K562 (cell line): ENCODE data around the gene PCNX4. TPM values are rescaled to one million over a fixed set of nuclear protein-coding genes. Genes with fewer than 3 reads are reported as not detected.

ENCODE experiments used
- ATAC-seq: fragments of 200-7000 bp; cut with Tn5 transposase; 3 replicates; pipeline ENCODE4 v1.9.1; 2020; ENCODE audit warnings: moderate library complexity
- BruUV-seq: library from RNA; stranded (reverse); fragments of 400-500 nt; replicated peaks from 2 replicates; lab custom pipeline; 2021; lab: Mats Ljungman, UMichigan
- CTCF ChIA-PET: fragments of 300-600 bp; formaldehyde crosslinking; extraction: SDS; loops from one replicate; lab custom pipeline; 2021; ENCODE audit warnings: low intra/inter-chr PET ratio; lab: Yijun Ruan, JAX
- POLR2A ChIA-PET: fragments of 300-600, 350-650 bp; sonication (Branson Sonifier 250); formaldehyde crosslinking; extraction: SDS; loops from one replicate; lab custom pipeline; 2021; ENCODE audit warnings: antibody characterized with exemption, inconsistent platforms; lab: Yijun Ruan, JAX
- DNase-seq, 4 experiments: peaks; one replicate each; pipeline versions ENCODE4 v3.0.0 to v3.0.0-alpha.2; 2011 to 2018; ENCODE audit warnings: low spot score in 3 of 4, mixed read lengths in 3 of 4; ENCODE audit errors: extremely low read depth in 1 of 4
- FAIRE-seq: peaks from 2 replicates; lab custom pipeline; 2011; peaks lifted over from hg19 to GRCh38; lab: Jason Lieb, UNC
- H2AFZ ChIP-seq: 2 replicates; pipeline ENCODE4 v1.6.0; 2011; ENCODE audit warnings: low read depth, low read length, control low read depth, inconsistent platforms
- H3K27ac ChIP-seq: fragments of 200-600 bp; 3 replicates; pipeline ENCODE4 v1.8.0; 2011; ENCODE audit warnings: low read depth, mild to moderate bottlenecking, control low read depth, inconsistent platforms, low read length, moderate library complexity, mixed read lengths; ENCODE audit errors: extremely low read depth
- H3K27me3 ChIP-seq, 2 experiments: fragments of 300-600 bp in 1 of 2; 2 replicates in 1 of 2; 3 replicates in 1 of 2; pipeline versions ENCODE4 v1.6.0 to v1.8.0; 2011; ENCODE audit warnings: inconsistent platforms in 2 of 2, low read length in 2 of 2, mild to moderate bottlenecking in 1 of 2, mixed read lengths in 1 of 2, moderate library complexity in 1 of 2; ENCODE audit not compliant: control insufficient read depth in 2 of 2, insufficient read depth in 2 of 2
- H3K36me3 ChIP-seq: fragments of 300-600 bp; 3 replicates; pipeline ENCODE4 v1.8.0; 2011; ENCODE audit warnings: mild to moderate bottlenecking, low read length, inconsistent platforms; ENCODE audit not compliant: control insufficient read depth, insufficient read depth
- H3K4me1 ChIP-seq, 2 experiments: fragments of 200-600 bp in 1 of 2; replicated peaks in 1 of 2; 2 replicates in 1 of 2; 3 replicates in 1 of 2; pipeline versions ENCODE4 v1.5.1 to v1.8.0; 2011; ENCODE audit warnings: inconsistent platforms in 2 of 2, low read length in 2 of 2, mild to moderate bottlenecking in 1 of 2, mixed read lengths in 1 of 2, moderate library complexity in 1 of 2; ENCODE audit not compliant: control insufficient read depth in 2 of 2, insufficient read depth in 2 of 2
- H3K4me2 ChIP-seq: 2 replicates; pipeline ENCODE4 v1.6.1; 2011; ENCODE audit warnings: low read length, control low read depth, inconsistent platforms, mixed read lengths; ENCODE audit not compliant: insufficient read depth
- H3K4me3 ChIP-seq: fragments of 200-600 bp; sonication (generic), shearing (Covaris generic); 2 replicates; pipeline ENCODE4 v1.5.1; 2016; ENCODE audit warnings: control low read depth, inconsistent platforms
- H3K79me2 ChIP-seq: fragments of 200-600 bp; 3 replicates; pipeline ENCODE4 v1.8.0; 2011; ENCODE audit warnings: low read length, inconsistent platforms; ENCODE audit not compliant: control insufficient read depth, insufficient read depth
- H3K9ac ChIP-seq, 2 experiments: 2 replicates each; pipeline versions ENCODE4 v1.6.0 to v1.6.1; 2011; ENCODE audit warnings: low read depth in 2 of 2, low read length in 2 of 2, control low read depth in 1 of 2, inconsistent platforms in 1 of 2, mild to moderate bottlenecking in 1 of 2, mixed read lengths in 1 of 2; ENCODE audit not compliant: insufficient read depth in 1 of 2
- H3K9me1 ChIP-seq: one replicate; pipeline ENCODE4 v1.6.0; 2011; ENCODE audit warnings: inconsistent platforms, mild to moderate bottlenecking, low read length, moderate library complexity; ENCODE audit not compliant: control insufficient read depth, insufficient read depth
- H3K9me3 ChIP-seq: replicated peaks from 2 replicates; pipeline ENCODE4 v1.5.1; 2011; ENCODE audit warnings: low read depth, low read length, inconsistent platforms; ENCODE audit not compliant: control insufficient read depth, insufficient read depth
- H4K20me1 ChIP-seq: replicated peaks from 2 replicates; pipeline ENCODE4 v1.6.1; 2011; ENCODE audit warnings: low read length, inconsistent platforms, mixed read lengths; ENCODE audit not compliant: control insufficient read depth, insufficient read depth
- FOXK1 ChIP-seq: sonication (generic); formaldehyde crosslinking; IDR thresholded peaks from 2 replicates; pipeline ENCODE4 v1.8.0; 2022; ENCODE audit warnings: missing genetic modification reagents, mild to moderate bottlenecking, borderline replicate concordance
- GABPA ChIP-seq: fragments of 200-800 bp; sonication (Bioruptor generic); conservative IDR thresholded peaks from 2 replicates; pipeline ENCODE4 v1.6.1; 2016; ENCODE audit warnings: low read depth, missing genetic modification characterization, missing compliant biosample characterization
- HDAC2 ChIP-seq: fragments of 450-650 bp; IDR thresholded peaks from 2 replicates; pipeline ENCODE4 v1.6.1; 2016; ENCODE audit warnings: mild to moderate bottlenecking
- MAZ ChIP-seq, 2 experiments: fragments of 450-650 bp in 1 of 2; sonication (generic) in 1 of 2; formaldehyde crosslinking; IDR thresholded peaks in 1 of 2; conservative IDR thresholded peaks in 1 of 2; 2 replicates each; pipeline versions ENCODE4 v1.4.0 to v1.5.0; 2020; ENCODE audit warnings: mild to moderate bottlenecking in 1 of 2, missing genetic modification reagents in 1 of 2
- STAT5B ChIP-seq: fragments of 250-450 bp; sonication (Bioruptor Pico); IDR thresholded peaks from 2 replicates; pipeline ENCODE4 v1.8.0; 2021; ENCODE audit warnings: mild to moderate bottlenecking, inconsistent platforms
- SUPT5H ChIP-seq: fragments of 450-650 bp; IDR thresholded peaks from 2 replicates; pipeline ENCODE4 v1.6.1; 2016
- WGBS: fragments of 100-300 bp; shearing (Covaris generic); methylation state at CpG from one replicate; pipeline ENCODE4 v1.1.6; 2016; ENCODE audit warnings: low coverage, mixed read lengths; ENCODE audit not compliant: insufficient coverage; ENCODE audit errors: missing lambda C conversion rate; 5-methylcytosine and 5-hydroxymethylcytosine counted together
- in situ Hi-C: fragments of 300-500 bp; cut with MboI; formaldehyde crosslinking; loops from 4 replicates; pipeline ENCODE4 v1.15.0; 2018; ENCODE audit warnings: inconsistent platforms, mixed read lengths
- intact Hi-C: fragments of 100-400 bp; cut with micrococcal nuclease; formaldehyde crosslinking; loops from 2 replicates; pipeline ENCODE4 v1.14.2; 2022
- polyA plus RNA-seq, 8 experiments: library from polyadenylated mRNA; depleted of rRNA in 4 of 8; stranded (reverse) in 5 of 8; unstranded in 3 of 8; fragments of >200 nt; fragmentation: Nextera tagmentation in 2 of 8; fragmentation: Illumina TruSeq in 1 of 8; extraction: Ambion mirVana in 2 of 8; extraction: Trizol in 1 of 8; gene quantifications; 2 replicates each; pipeline versions ENCODE4 v1.2.1 to v1.2.3, GENCODE V29; 2011 to 2014; ENCODE audit warnings: inconsistent platforms in 1 of 8, missing spikeins in 1 of 8
- total RNA-seq, 7 experiments: library from RNA; depleted of rRNA in 6 of 7; stranded (reverse); fragments of >200 nt in 6 of 7; fragmentation: Illumina TruSeq in 2 of 7; extraction: Trizol in 2 of 7; gene quantifications; 2 replicates each; pipeline versions ENCODE4 v1.2.1 to v1.2.3, GENCODE V29; 2011 to 2021; ENCODE audit warnings: low replicate concordance in 1 of 7

PCNX4 gene
- total and polyA plus RNA-seq, 9 of the 15 experiments (the other 6 are each of a cell fraction or from before 2014, with no cell fraction given), result 10.0 to 41.2 (median 22.4) TPM

- WGBS, result 20% methylated on average over 2 of the region's 2 CpGs
- ChIA-PET CTCF (no interaction called here), POLR2A (no interaction called here)
- no peaks in the 10 kb centered on the region for H3K9me3 ChIP-seq
- no peak for TF ChIP-seq HDAC2
- TF ChIP-seq MAZ (CRISPR knock-in tag; conservative IDR thresholded peaks at IDR 0.05 in 1 of 2, IDR thresholded peaks at IDR 0.05 in 1 of 2), result no peak
- no peak for TF ChIP-seq STAT5B
- TF ChIP-seq FOXK1 (CRISPR knock-in tag), result no peak
- no peak for TF ChIP-seq GABPA (tag)
- no peak for TF ChIP-seq SUPT5H
- H3K27ac ChIP-seq, result no peak overlapping the region
- H3K4me1 ChIP-seq, result no peaks in the 10 kb centered on the region
- intact Hi-C loops (no loop called here), in situ Hi-C loops (no loop called here)
- no peaks in the 10 kb centered on the region for H3K9me1 ChIP-seq
- no peaks in the 10 kb centered on the region for H3K27me3 ChIP-seq
- no peaks in the 10 kb centered on the region for H3K79me2 ChIP-seq
- no peak overlapping the region for H3K9ac ChIP-seq
- no peak for DNase-seq
- H3K36me3 ChIP-seq, result no peaks in the 10 kb centered on the region
- H2AFZ ChIP-seq, result no peak overlapping the region
- no peak for FAIRE-seq
- no TSS peak for BruUV-seq
- H4K20me1 ChIP-seq, result no peaks in the 10 kb centered on the region
- H3K4me2 ChIP-seq, result no peak overlapping the region
- no peak overlapping the region for H3K4me3 ChIP-seq
- ATAC-seq, result no peak
Observed at GRCh38 chr14:60171690-60172089, 80.0 kb downstream of the PCNX4 start.
